Mononuclear cell (primary cell): ENCODE results near the gene CHEK2. TPM values are rescaled to one million over a fixed set of nuclear protein-coding genes. Genes with fewer than 3 reads are reported as not detected.
A peak's percentile ranks its signal among the peaks of the same experiment; 100 is the strongest.
"Not testable (repeated sequence)": the region's sequence is repeated elsewhere in the genome, so short reads cannot be mapped to it uniquely, and the experiment has no call there.

Experiments used
- H3K27me3 ChIP-seq: 2 replicates; pipeline ENCODE4 v1.6.0; 2011; ENCODE audit warnings: low read length, control low read depth; ENCODE audit not compliant: insufficient read depth
- H3K4me1 ChIP-seq: 2 replicates; pipeline ENCODE4 v1.5.1; 2011; ENCODE audit warnings: mild to moderate bottlenecking, low read length, control low read depth; ENCODE audit not compliant: insufficient read depth
- H3K4me3 ChIP-seq: 2 replicates; pipeline ENCODE4 v1.5.1; 2011; ENCODE audit warnings: mild to moderate bottlenecking, low read length, moderate library complexity
- H3K9me3 ChIP-seq: 2 replicates; pipeline ENCODE4 v1.5.1; 2011; ENCODE audit warnings: low read depth, mild to moderate bottlenecking, control low read depth, low read length
- total RNA-seq: library from RNA; depleted of rRNA; stranded (reverse); fragments of >200 nt; gene quantifications from one replicate; pipeline ENCODE4 v1.2.3, GENCODE V29; 2012

Gene CHEK2
- total RNA-seq, 1 donor = 5.1 TPM

GRCh38 chr22:28680813-28681490 is 60.7 kb downstream of the CHEK2 start:
- not testable (repeated sequence) for H3K9me3 ChIP-seq, H3K4me3 ChIP-seq, H3K4me1 ChIP-seq
- peaks cover 38% of the 10 kb centered on the region for H3K27me3 ChIP-seq

- Histone ChIP-seq H3K27me3 (peaks cover 50% of the 10 kb centered on the region), H3K4me1 (peaks cover 11% of the 10 kb centered on the region), H3K4me3 (peak within 1 kb of the TSS; percentile 26)
- not testable (repeated sequence) for H3K9me3 ChIP-seq
Measured at GRCh38 chr22:28679611-28680287, 61.9 kb downstream of the CHEK2 start, which contains the start of gene TTC28. Gene TTC28 (minus strand): TSS chr22:28679840. CDS start chr22:28679723, 117 bp downstream.

- Histone ChIP-seq H3K27me3 (peaks cover 52% of the 10 kb centered on the region), H3K4me3 (peak overlapping the region; percentile 26), H3K4me1 (peaks cover 19% of the 10 kb centered on the region)
- not testable (repeated sequence) for H3K9me3 ChIP-seq
Measured at GRCh38 chr22:28678778-28679610, 62.6 kb downstream of the CHEK2 start.

- peaks cover 59% of the 10 kb centered on the region for H3K27me3 ChIP-seq
- H3K9me3 ChIP-seq, H3K4me3 ChIP-seq: not testable (repeated sequence)
- H3K4me1 ChIP-seq = peaks cover 21% of the 10 kb centered on the region
Measured at GRCh38 chr22:28678170-28678569, 63.5 kb downstream of the CHEK2 start.

GRCh38 chr22:28674121-28674563 is 67.5 kb downstream of the CHEK2 start:
- Histone ChIP-seq H3K4me1 (peaks cover 18% of the 10 kb centered on the region), H3K4me3 (no peak overlapping the region), H3K9me3 (no peaks in the 10 kb centered on the region), H3K27me3 (peaks cover 82% of the 10 kb centered on the region)

GRCh38 chr22:28670756-28671155 is 70.9 kb downstream of the CHEK2 start:
- no peak overlapping the region for H3K4me3 ChIP-seq
- H3K9me3 ChIP-seq = no peaks in the 10 kb centered on the region
- H3K27me3 ChIP-seq = peaks cover 50% of the 10 kb centered on the region
- peaks cover 15% of the 10 kb centered on the region for H3K4me1 ChIP-seq

GRCh38 chr22:28670161-28670560 is 71.5 kb downstream of the CHEK2 start:
- Histone ChIP-seq H3K4me3 (no peak overlapping the region), H3K4me1 (peaks cover 10% of the 10 kb centered on the region), H3K27me3 (peaks cover 44% of the 10 kb centered on the region), H3K9me3 (no peaks in the 10 kb centered on the region)

GRCh38 chr22:28669387-28669786 is 72.2 kb downstream of the CHEK2 start:
- Histone ChIP-seq H3K4me1 (peaks cover 6% of the 10 kb centered on the region), H3K4me3 (no peak overlapping the region), H3K9me3 (no peaks in the 10 kb centered on the region), H3K27me3 (peaks cover 37% of the 10 kb centered on the region)

- H3K4me3 ChIP-seq, H3K4me1 ChIP-seq, H3K27me3 ChIP-seq, H3K9me3 ChIP-seq: not testable (repeated sequence)
Measured at GRCh38 chr22:28663569-28663942, 78.1 kb downstream of the CHEK2 start.

- no peaks in the 10 kb centered on the region for H3K4me1 ChIP-seq
- H3K9me3 ChIP-seq = no peaks in the 10 kb centered on the region
- H3K27me3 ChIP-seq = peaks cover 20% of the 10 kb centered on the region
- H3K4me3 ChIP-seq = no peak overlapping the region
Measured at GRCh38 chr22:28658448-28658847, 83.2 kb downstream of the CHEK2 start.

GRCh38 chr22:28656181-28656580 is 85.4 kb downstream of the CHEK2 start:
- Histone ChIP-seq H3K4me3 (no peak overlapping the region), H3K4me1 (no peaks in the 10 kb centered on the region), H3K27me3 (peaks cover 17% of the 10 kb centered on the region), H3K9me3 (no peaks in the 10 kb centered on the region)

GRCh38 chr22:28650463-28650862 is 91.2 kb downstream of the CHEK2 start:
- Histone ChIP-seq H3K4me3 (no peak overlapping the region), H3K9me3 (no peaks in the 10 kb centered on the region), H3K4me1 (no peaks in the 10 kb centered on the region), H3K27me3 (peaks cover 13% of the 10 kb centered on the region)

- peaks cover 13% of the 10 kb centered on the region for H3K27me3 ChIP-seq
- no peak overlapping the region for H3K4me3 ChIP-seq
Measured at GRCh38 chr22:28648792-28649191, 92.8 kb downstream of the CHEK2 start.

GRCh38 chr22:28647216-28647615 is 94.4 kb downstream of the CHEK2 start:
- Histone ChIP-seq H3K4me1 (no peaks in the 10 kb centered on the region), H3K4me3 (no peak overlapping the region), H3K9me3 (no peaks in the 10 kb centered on the region), H3K27me3 (peaks cover 9% of the 10 kb centered on the region)

More at GRCh38 chr22:28648792-28649191, 92.8 kb downstream of the CHEK2 start:
- no peaks in the 10 kb centered on the region for H3K9me3 ChIP-seq
- H3K4me1 ChIP-seq = no peaks in the 10 kb centered on the region

- no peaks in the 10 kb centered on the region for H3K4me1 ChIP-seq
- no peak overlapping the region for H3K4me3 ChIP-seq
- no peaks in the 10 kb centered on the region for H3K9me3 ChIP-seq
- peaks cover 8% of the 10 kb centered on the region for H3K27me3 ChIP-seq
Measured at GRCh38 chr22:28639321-28639720, 102.3 kb downstream of the CHEK2 start.
